NCI-H2029 treated with DMSO at 0.1 percent for 48 hours (cell line): ENCODE data around the gene CARMIL1.
"Not testable (repeated sequence)": the region's sequence is repeated elsewhere in the genome, so short reads cannot be mapped to it uniquely, and the experiment has no call there.

Experiments
- DNase-seq: peaks from one replicate; lab custom pipeline; 2025; lab: John Stamatoyannopoulos, UW

The CARMIL1 gene

DNA sequence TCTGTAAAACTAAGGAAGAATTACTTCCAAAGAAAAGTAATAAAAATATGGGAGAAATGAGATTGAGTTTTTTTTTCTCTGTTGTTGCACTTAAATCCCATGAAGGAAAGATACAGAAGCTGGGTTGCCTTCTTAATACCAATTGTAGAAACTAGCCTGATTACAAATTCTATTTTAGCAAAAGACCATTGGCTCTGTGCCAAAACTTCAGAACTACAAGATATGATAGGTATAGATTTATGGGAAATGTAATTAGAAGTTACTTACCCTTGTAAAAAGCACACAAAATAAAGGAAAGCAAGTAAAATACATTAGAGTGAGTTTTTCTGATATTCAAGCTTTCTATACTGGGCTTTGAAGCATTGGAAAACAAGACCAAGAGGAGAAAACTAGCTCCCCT lies 299.4 kb downstream of the CARMIL1 start:
- no peak for DNase-seq

DNA sequence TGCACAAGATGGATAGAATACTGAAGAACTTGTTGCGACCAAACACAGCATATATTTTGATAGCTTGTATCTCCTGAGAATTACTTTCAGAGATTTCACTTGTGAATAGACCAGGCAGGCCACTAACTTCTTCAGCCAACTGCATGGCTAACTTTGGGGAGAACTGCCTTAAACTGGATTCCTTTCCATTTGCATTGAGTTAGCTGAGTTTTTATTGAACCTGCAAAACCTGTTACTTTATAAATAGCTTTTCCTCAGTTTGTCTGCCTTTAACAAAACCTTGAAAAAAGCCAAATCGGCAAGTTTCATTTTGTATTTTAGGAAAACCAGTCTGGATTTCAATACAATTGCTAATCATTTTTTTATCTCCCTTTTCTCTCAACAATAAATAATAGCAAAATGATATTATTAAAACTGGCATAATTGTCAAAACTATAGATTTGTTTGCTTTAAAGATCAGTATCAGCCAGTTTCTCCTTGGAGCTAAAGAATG lies 300.3 kb downstream of the CARMIL1 start:
- DNase-seq = no peak

- DNase-seq = no peak
Measured at GRCh38 chr6:25579902-25580495, 300.8 kb downstream of the CARMIL1 start.

DNA sequence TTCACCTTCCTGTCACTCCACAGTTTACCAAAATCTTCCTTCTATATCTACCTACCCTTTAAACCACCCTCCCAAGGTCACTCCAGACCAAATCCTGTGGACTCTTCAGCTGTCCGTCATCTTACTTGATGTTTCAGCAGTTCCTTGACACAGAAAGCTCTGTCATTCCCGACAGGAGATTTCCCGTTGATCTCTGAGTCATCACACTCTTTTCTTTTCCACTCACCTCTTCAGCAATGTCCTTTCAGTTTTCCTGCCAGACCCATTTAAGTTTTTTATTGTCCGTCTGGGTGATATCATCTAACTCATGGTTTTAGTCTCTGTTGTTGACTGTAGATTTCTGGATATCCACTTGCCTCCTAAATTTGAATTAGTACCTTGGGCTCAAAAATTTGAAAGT lies 302.9 kb downstream of the CARMIL1 start:
- DNase-seq = no peak

- no peak for DNase-seq
Measured at GRCh38 chr6:25583099-25583498, 303.9 kb downstream of the CARMIL1 start.

GRCh38 chr6:25583906-25584305 lies 304.7 kb downstream of the CARMIL1 start:
- DNase-seq = no peak

DNA sequence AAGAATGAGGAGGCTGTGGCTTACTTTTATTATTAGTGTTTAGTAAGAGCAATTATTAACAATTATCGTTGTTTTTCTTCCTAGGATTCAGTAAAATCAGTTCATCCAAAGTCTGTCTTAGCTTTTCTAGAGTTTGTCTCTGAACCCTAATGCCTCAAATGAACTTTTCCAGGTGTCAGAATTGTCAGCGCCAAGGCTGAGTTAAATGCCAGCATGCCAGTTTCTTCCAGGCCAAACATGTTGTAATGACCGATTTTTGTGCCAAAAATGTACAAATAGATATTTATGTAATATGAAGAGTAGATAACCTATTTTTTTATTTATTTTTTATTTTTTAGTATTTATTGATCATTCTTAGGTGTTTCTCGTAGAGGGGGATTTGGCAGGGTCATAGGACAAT lies 306.1 kb downstream of the CARMIL1 start:
- DNase-seq = no peak

DNA sequence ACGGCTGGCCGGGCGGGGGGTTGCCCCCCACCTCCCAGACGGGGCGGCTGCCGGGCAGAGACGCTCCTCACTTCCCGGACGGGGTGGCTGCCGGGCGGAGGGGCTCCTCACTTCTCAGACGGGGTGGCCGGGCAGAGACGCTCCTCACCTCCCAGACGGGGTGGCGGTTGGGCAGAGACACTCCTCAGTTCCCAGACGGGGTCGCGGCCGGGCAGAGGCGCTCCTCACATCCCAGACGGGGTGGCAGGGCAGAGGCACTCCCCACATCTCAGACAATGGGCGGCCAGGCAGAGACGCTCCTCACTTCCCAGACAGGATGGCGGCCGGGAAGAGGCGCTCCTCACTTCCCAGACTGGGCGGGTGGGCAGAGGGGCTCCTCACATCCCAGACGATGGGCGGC lies 306.9 kb downstream of the CARMIL1 start:
- DNase-seq = not testable (repeated sequence)

DNA sequence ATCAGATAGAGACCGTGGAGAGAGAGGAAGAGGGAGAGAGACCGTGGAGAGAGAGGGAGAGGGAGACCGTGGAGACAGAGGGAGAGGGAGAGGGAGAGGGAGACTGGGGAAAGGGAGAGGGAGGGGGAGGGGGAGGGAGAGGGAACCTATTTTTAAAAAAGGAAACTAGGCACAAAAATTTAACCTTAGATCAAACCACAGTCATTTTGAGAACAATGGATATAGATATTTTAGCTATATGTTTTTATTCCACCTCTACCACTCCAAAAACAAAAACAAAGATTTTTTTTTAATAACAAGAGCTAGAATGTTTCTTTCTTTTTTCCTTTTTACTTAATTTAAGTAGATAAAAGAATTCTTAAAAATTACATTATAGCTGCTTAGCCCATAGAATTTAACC lies 307.8 kb downstream of the CARMIL1 start:
- DNase-seq = no peak

GRCh38 chr6:25590986-25591385 lies 311.8 kb downstream of the CARMIL1 start:
- no peak for DNase-seq

- DNase-seq = no peak
Measured at GRCh38 chr6:25596928-25597818, 318.0 kb downstream of the CARMIL1 start.

- no peak for DNase-seq
Measured at GRCh38 chr6:25599516-25600085, 320.4 kb downstream of the CARMIL1 start.

- peak; percentile 84 for DNase-seq
Measured at GRCh38 chr6:25601800-25602673, 322.9 kb downstream of the CARMIL1 start.

DNA sequence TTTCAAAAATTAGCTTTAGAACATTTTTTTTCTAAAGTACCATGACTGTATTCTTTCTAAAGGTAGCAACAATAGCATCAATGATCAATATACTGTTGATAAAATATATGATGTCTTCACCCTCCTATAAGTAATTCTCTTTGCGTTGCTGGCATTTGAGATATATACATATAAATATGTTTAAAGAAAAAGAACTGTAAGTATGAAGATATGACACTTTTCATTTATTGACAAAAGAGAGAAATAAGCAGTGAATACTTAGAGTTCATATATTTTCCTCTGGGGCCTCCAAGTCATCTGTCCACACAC lies 323.5 kb downstream of the CARMIL1 start:
- no peak for DNase-seq

DNA sequence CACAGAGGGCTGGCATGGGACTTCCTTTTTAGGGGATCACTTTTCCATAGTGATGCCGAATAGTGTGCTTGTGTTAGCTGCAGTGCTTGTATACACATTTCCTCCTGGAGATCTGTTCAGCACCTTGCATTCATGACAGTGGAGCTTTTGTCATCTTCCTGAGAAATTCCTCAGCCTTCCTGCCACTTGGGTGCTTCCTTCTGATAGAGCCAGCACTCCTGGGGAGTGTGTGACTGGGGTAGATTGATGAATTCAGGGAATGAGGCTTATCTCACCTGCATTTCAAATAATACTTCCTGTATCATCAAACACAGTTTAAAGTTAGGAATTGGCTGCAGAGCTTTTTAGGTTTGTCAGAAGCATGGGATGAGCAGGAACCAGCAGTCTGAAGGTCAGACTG lies 324.1 kb downstream of the CARMIL1 start:
- no peak for DNase-seq

- no peak for DNase-seq
Measured at GRCh38 chr6:25606151-25606550, 327.0 kb downstream of the CARMIL1 start.

DNA sequence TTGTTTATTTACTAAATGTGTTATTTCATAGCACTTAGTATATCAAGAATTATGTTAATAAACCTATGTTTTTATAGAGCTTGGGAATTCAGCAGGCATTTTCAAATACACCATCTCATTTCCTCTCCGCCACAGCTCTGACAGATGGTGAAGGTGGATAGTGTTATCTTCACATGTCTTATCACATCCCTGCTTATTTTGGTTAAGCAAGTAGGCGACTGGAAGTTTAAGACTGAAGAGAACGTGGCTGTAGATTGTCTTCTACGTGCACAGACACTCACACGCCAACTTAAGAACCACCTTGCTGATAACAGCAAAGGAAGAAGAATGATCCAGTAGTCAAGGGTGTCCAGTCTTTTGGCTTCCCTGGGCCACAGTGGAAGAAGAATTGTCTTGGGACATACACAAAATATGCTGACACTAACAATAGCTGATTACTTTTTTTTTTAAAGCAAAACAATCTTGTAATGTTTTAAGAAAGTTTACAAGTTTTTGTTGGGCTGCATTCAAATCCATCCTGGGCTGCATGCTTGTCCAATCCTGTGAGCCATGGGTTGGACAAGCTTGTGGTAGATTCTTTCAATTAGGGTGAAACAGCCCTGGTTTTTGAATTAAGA lies 329.5 kb downstream of the CARMIL1 start:
- DNase-seq = no peak

- no peak for DNase-seq
Measured at GRCh38 chr6:25612666-25613065, 333.5 kb downstream of the CARMIL1 start.

DNA sequence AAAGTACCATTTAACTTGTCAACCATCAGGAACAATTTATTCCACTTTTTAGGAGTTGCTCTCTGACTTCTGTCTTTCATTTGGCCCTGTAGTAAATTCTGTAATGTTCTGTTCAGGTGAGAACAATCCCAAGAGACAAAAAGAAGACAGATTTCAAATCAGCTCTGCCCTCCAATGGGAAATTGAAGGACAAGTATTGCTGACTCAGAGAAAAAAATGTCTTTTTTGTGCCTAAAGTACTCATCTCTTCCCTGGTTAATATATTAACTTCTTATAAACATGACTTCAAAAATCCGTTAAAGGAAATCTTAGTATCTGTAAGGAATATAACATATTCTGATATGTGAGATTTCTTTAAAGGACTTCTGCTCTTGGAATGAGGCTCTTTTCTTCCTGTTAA lies 334.2 kb downstream of the CARMIL1 start:
- no peak for DNase-seq

- no peak for DNase-seq
Measured at GRCh38 chr6:25614052-25614451, 334.9 kb downstream of the CARMIL1 start.

DNA sequence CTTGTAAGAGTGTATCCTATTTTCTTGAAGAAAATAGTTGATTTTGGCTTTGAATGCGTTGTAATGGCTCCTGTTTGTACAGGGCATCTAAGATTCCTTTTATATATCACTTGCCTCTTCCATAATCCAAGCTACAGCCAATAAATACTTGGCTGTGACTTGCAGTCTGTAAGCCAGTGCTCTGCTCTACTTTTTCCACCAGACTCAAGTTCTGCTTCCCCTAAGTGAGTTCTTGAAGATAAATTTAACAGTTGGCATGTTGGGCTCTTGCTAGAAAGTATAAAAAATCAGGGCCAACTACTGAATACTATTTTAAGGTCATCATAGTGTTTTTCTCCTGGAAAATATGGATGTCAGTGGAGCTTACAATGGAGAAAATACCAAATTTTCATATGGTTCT lies 336.3 kb downstream of the CARMIL1 start:
- DNase-seq = no peak

DNA sequence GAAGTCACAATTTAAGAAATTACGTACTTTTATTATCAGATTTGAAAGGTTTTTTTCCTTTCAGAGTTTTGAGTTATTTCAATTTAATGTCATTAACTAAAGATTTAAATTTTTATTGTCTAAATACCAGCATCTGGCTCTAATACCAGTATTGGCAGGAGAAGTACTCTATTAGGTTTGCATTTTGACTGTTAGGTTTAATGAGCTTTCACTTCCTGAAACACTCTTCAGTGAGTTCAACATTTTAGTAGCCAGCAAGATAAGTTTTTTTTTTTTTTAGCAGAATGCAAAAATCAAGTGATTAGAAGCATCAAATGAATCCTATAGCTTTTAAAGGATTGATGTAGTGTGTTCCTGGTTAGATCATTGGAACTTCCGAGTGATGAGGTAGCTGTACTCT lies 338.8 kb downstream of the CARMIL1 start:
- DNase-seq = no peak
